Transverse colon (tissue), 4 donors: ENCODE data around the gene OR5D18. TPM values are rescaled to one million over a fixed set of nuclear protein-coding genes. Genes with fewer than 3 reads are reported as not detected.
"Not testable (repeated sequence)": the region's sequence is repeated elsewhere in the genome, so short reads cannot be mapped to it uniquely, and the experiment has no call there.

Source experiments
- DNase-seq: peaks from one replicate; pipeline ENCODE4 v3.0.0-alpha.2; 2019
- H3K27ac ChIP-seq, 4 donors: fragments of 200-600 bp; sonication (generic); 2 replicates each; pipeline ENCODE4 v1.5.1; 2016 to 2018; ENCODE audit warnings: inconsistent platforms in 4 of 4
- H3K27me3 ChIP-seq: fragments of 200-600 bp; sonication (generic); 2 replicates; pipeline ENCODE4 v1.5.1; 2017; ENCODE audit warnings: inconsistent platforms
- H3K36me3 ChIP-seq, 4 donors: fragments of 200-600 bp; sonication (generic); 2 replicates each; pipeline ENCODE4 v1.5.1; 2017 to 2019; ENCODE audit warnings: inconsistent platforms in 4 of 4
- H3K4me1 ChIP-seq, 4 donors: fragments of 200-600 bp; sonication (generic); 2 replicates each; pipeline ENCODE4 v1.5.1; 2017 to 2020; ENCODE audit warnings: inconsistent platforms in 4 of 4
- H3K4me3 ChIP-seq, 4 donors: fragments of 200-600 bp; sonication (generic); 1 replicate in 1 of 4; 2 replicates in 3 of 4; pipeline versions ENCODE4 v1.5.1 to v1.6.1; 2017 to 2019; ENCODE audit warnings: inconsistent platforms in 4 of 4
- H3K9me3 ChIP-seq, 2 donors: fragments of 200-600 bp; sonication (generic); 2 replicates each; pipeline ENCODE4 v1.5.1; 2017 to 2019; ENCODE audit warnings: inconsistent platforms in 2 of 2
- CTCF ChIP-seq, 5 experiments: fragments of 200-600 bp in 3 of 5; fragments of 450-650 bp in 2 of 5; sonication (generic) in 3 of 5; IDR thresholded peaks; 1 replicate in 2 of 5; 2 replicates in 3 of 5; pipeline ENCODE4 v1.5.1; 2016 to 2017; ENCODE audit warnings: antibody characterized with exemption in 5 of 5, inconsistent platforms in 3 of 5, mild to moderate bottlenecking in 2 of 5, moderate library complexity in 1 of 5
- EP300 ChIP-seq: sonication (generic); formaldehyde crosslinking; IDR thresholded peaks from one replicate; pipeline ENCODE4 v1.6.1; 2017; ENCODE audit warnings: antibody characterized with exemption, low read depth
- POLR2A ChIP-seq: fragments of 450-650 bp; IDR thresholded peaks from one replicate; pipeline ENCODE4 v1.6.1; 2016; ENCODE audit warnings: antibody characterized with exemption, mild to moderate bottlenecking, moderate library complexity
- POLR2AphosphoS5 ChIP-seq, 3 donors: sonication (generic); formaldehyde crosslinking; IDR thresholded peaks; one replicate each; pipeline ENCODE4 v1.6.1; 2016; ENCODE audit warnings: antibody characterized with exemption in 3 of 3
- WGBS, 2 donors: methylation state at CpG; one replicate each; pipeline ENCODE4 v1.1.5; 2018; ENCODE audit warnings: low coverage in 1 of 2; 5-methylcytosine and 5-hydroxymethylcytosine counted together
- in situ Hi-C, 4 donors: fragments of 200-750 bp; cut with MboI; loops; one replicate each; pipeline versions ENCODE4 v1.15.0 to v1.15.1; 2017; ENCODE audit warnings: low sequenced_read_pairs in 3 of 4, low pct_ligation_motif_present in 1 of 4, low pct_unique_long_range_greater_than_20kb in 1 of 4
- intact Hi-C: fragments of 100-400 bp; cut with DNase I; formaldehyde crosslinking; loops from one replicate; pipeline ENCODE4 v1.15.1; 2023; ENCODE audit warnings: low total_unique reads
- total RNA-seq, 4 donors: library from RNA; depleted of rRNA; stranded (reverse); fragments of >200 nt; gene quantifications; one replicate each; pipeline ENCODE4 v1.1.0, GENCODE V29; 2016

OR5D18 gene
- total RNA-seq, 4 donors from 2014 or later: not detected

DNA sequence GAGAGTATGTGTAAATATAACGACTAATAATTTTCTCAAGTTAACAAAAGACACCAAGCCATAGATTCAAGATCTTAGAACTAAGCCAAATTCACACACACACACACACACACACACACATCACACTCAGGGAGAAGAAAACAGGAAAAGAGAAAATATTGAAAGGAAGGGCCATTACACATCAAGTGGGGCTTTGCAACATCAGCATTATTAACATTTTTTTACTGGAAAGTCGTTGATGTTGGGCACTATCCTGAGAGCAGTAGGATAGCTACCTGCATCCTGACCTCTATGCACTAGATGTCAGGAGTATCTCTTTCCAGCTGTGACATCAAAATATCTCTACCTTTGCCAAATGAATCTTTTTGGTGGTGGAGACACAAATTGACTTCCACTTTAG lies 28.0 kb downstream of the OR5D18 start:
- 37 to 47% methylated on average over 1 to 2 of the region's 2 CpGs for WGBS, 2 donors
- Histone ChIP-seq H3K27ac (no peak overlapping the region), H3K27me3 (no peaks in the 10 kb centered on the region), H3K36me3 (no peaks in the 10 kb centered on the region), H3K4me3 (no peak overlapping the region), H3K4me1 (no peaks in the 10 kb centered on the region), H3K9me3 (peaks cover 0 to 3% of the 10 kb centered on the region in 2 donors)
- in situ Hi-C loops: no loop called here
- TF ChIP-seq EP300 (no peak), POLR2A (no peak), CTCF (IDR thresholded peaks at IDR 0.05) (no peak), POLR2AphosphoS5 (IDR thresholded peaks at IDR 0.05) (no peak)
- DNase-seq: no peak
- intact Hi-C loops: no loop called here

GRCh38 chr11:55849037-55849436 lies 29.6 kb downstream of the OR5D18 start:
- TF ChIP-seq POLR2A: no peak
- TF ChIP-seq POLR2AphosphoS5 (IDR thresholded peaks at IDR 0.05): no peak
- TF ChIP-seq EP300: no peak
- TF ChIP-seq CTCF (IDR thresholded peaks at IDR 0.05): no peak
- in situ Hi-C loops: no loop called here
- intact Hi-C loops: no loop called here

DNA sequence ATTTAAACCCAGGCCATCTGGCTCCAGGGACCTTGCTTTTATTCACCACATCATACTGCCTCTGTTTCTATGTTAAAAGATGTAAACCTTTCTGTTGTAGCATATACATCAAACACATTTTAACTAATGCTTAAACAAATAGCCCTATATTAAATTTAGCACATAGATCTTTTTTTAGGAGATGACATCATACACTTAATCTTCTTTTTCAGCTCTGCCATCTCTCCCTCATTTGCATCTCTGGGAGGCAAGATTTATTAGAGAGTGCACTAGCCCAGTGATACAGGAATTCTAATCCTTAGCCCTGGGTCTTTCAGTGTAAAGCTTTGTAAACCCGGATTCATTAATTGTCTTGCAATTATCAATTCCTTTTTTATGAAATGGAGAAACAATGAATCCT lies 32.7 kb downstream of the OR5D18 start:
- TF ChIP-seq CTCF (IDR thresholded peaks at IDR 0.05): no peak
- no peak for TF ChIP-seq EP300
- TF ChIP-seq POLR2AphosphoS5 (IDR thresholded peaks at IDR 0.05): no peak
- no peak for TF ChIP-seq POLR2A
- Histone ChIP-seq H3K9me3 (no peaks in the 10 kb centered on the region), H3K4me1 (no peaks in the 10 kb centered on the region), H3K27ac (no peak overlapping the region), H3K27me3 (no peaks in the 10 kb centered on the region), H3K4me3 (no peak overlapping the region), H3K36me3 (no peaks in the 10 kb centered on the region)
- 74 to 80% methylated on average over 1 of the region's 1 CpG for WGBS, 2 donors
- intact Hi-C loops (no loop called here), in situ Hi-C loops (no loop called here)
- no peak for DNase-seq

More at GRCh38 chr11:55849037-55849436, 29.6 kb downstream of the OR5D18 start:
- no peaks in the 10 kb centered on the region for H3K27me3 ChIP-seq
- H3K4me3 ChIP-seq: no peak overlapping the region
- H3K4me1 ChIP-seq: no peaks in the 10 kb centered on the region
- H3K27ac ChIP-seq: no peak overlapping the region
- H3K9me3 ChIP-seq: peaks cover 0 to 3% of the 10 kb centered on the region in 2 donors
- no peaks in the 10 kb centered on the region for H3K36me3 ChIP-seq
- no peak for DNase-seq

DNA sequence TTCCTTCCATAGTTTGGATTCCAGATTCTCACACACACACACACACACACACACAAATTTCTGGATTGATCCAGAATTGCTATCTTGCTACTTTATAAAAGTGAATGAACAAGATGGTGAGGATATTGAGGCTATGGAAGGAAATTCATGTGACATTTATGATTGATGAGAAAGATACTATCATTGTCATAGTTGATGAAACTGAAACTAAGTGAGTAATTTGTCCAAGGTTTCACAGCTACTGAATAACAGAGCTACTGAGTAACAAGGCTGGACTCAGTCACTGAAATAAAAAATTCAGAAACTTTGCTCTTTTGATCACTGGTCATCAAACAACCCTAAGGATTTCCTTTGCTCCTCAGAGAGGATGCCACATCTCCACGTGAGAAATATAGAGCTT lies 35.3 kb downstream of the OR5D18 start:
- TF ChIP-seq POLR2A (no peak), EP300 (no peak), CTCF (IDR thresholded peaks at IDR 0.05) (no peak), POLR2AphosphoS5 (IDR thresholded peaks at IDR 0.05) (no peak)
- in situ Hi-C loops (no loop called here), intact Hi-C loops (no loop called here)
- H3K4me3 ChIP-seq: no peak overlapping the region
- 10 to 44% methylated on average over 1 of the region's 1 CpG for WGBS, 2 donors
- no peaks in the 10 kb centered on the region for H3K4me1 ChIP-seq
- no peaks in the 10 kb centered on the region for H3K27me3 ChIP-seq
- H3K27ac ChIP-seq: no peak overlapping the region
- no peaks in the 10 kb centered on the region for H3K9me3 ChIP-seq
- DNase-seq: no peak
- H3K36me3 ChIP-seq: no peaks in the 10 kb centered on the region

DNA sequence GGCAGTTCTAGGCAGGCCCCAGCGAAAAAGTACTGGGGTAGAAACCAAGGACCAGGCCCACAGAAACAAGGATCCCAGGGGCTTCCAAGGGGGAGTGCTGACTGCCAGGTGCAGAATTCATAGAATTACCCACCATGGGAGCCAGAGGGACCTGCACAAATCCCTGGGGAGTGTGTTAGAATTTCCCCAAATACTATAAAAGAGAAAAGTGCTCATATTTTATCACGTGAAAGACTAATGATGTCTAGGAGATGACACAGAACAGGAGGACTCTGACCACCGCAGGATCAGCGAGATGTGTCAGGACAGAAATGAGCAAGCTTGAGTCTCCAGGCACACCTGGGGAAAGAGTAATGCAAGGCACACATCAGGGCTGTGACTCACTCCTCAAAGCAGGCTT lies 47.9 kb downstream of the OR5D18 start:
- H3K4me1 ChIP-seq, in situ Hi-C loops, H3K27ac ChIP-seq, H3K27me3 ChIP-seq, intact Hi-C loops, H3K9me3 ChIP-seq, H3K36me3 ChIP-seq, H3K4me3 ChIP-seq, DNase-seq: not testable (repeated sequence)
- WGBS, 2 donors: 33 to 72% methylated on average over 1 to 4 of the region's 4 CpGs
